DOHH2 (cell line): ENCODE data around the gene SMARCC2.

Experiments
- EZH2phosphoT487 ChIP-seq: fragments of 200-600 bp; sonication (generic); IDR thresholded peaks from 2 replicates; pipeline ENCODE4 v1.6.1; 2017; ENCODE audit warnings: borderline replicate concordance, mild to moderate bottlenecking, antibody characterized with exemption, low read length, moderate library complexity, mixed read lengths
- TF ChIP-seq, protein P1 (sequence below): fragments of 200-600 bp; sonication (generic); IDR thresholded peaks from one replicate; pipeline ENCODE4 v1.5.1; 2014; ENCODE audit warnings: antibody characterized with exemption, mild to moderate bottlenecking, low read depth, low read length; ENCODE audit not compliant: poor library complexity, severe bottlenecking

GRCh38 chr12:56130876-56131275, 58.4 kb downstream of the SMARCC2 start:
- TF ChIP-seq EZH2phosphoT487: no peak
- TF ChIP-seq, protein P1, sequence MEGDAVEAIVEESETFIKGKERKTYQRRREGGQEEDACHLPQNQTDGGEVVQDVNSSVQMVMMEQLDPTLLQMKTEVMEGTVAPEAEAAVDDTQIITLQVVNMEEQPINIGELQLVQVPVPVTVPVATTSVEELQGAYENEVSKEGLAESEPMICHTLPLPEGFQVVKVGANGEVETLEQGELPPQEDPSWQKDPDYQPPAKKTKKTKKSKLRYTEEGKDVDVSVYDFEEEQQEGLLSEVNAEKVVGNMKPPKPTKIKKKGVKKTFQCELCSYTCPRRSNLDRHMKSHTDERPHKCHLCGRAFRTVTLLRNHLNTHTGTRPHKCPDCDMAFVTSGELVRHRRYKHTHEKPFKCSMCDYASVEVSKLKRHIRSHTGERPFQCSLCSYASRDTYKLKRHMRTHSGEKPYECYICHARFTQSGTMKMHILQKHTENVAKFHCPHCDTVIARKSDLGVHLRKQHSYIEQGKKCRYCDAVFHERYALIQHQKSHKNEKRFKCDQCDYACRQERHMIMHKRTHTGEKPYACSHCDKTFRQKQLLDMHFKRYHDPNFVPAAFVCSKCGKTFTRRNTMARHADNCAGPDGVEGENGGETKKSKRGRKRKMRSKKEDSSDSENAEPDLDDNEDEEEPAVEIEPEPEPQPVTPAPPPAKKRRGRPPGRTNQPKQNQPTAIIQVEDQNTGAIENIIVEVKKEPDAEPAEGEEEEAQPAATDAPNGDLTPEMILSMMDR: no peak
